ENCODE results near the gene HS6ST2. TPM values are rescaled to one million over a fixed set of nuclear protein-coding genes. Genes with fewer than 3 reads are reported as not detected.

HS6ST2 gene
- polyA plus RNA-seq, 1 donor (not counting 4 experiments of a cell fraction or from before 2014, with no cell fraction given) = 0.43 TPM

- no peaks in the 10 kb centered on the region for H3K79me2 ChIP-seq (ENCODE audit: control insufficient read depth, insufficient read depth, low read length)
- FAIRE-seq (no peak), DNase-seq (ENCODE audit: low read depth, low spot score) (no peak)
Measured at GRCh38 chrX:132999209-132999608, 40.8 kb upstream of the HS6ST2 start.

GRCh38 chrX:132990835-132991234, 32.4 kb upstream of the HS6ST2 start:
- no peaks in the 10 kb centered on the region for H3K9me1 ChIP-seq (ENCODE audit: control insufficient read depth, extremely low read depth, insufficient read depth, low read length)
- no peak overlapping the region for H3K4me3 ChIP-seq (ENCODE audit: control insufficient read depth in 2 of 3, extremely low read depth in 1 of 3, insufficient read depth in 2 of 3, low read depth in 1 of 3, low read length in 3 of 3)
- TF ChIP-seq EZH2 (IDR thresholded peaks at IDR 0.05; ENCODE audit: low read length) = no peak
- no peak for TF ChIP-seq CTCF (optimal IDR thresholded peaks at IDR 0.05 in 1 of 3, IDR thresholded peaks at IDR 0.05 in 1 of 3, conservative IDR thresholded peaks at IDR 0.05 in 1 of 3; ENCODE audit: extremely low read depth in 1 of 3, insufficient read depth in 2 of 3, low read length in 3 of 3)
- H3K27me3 ChIP-seq (ENCODE audit: control insufficient read depth, extremely low read depth, insufficient read depth, low read length) = no peaks in the 10 kb centered on the region
- no peaks in the 10 kb centered on the region for H4K20me1 ChIP-seq (ENCODE audit: control insufficient read depth, extremely low read depth, insufficient read depth, low read length)
- no peaks in the 10 kb centered on the region for H3K9me3 ChIP-seq (ENCODE audit: control insufficient read depth, low read depth, low read length)
- DNase-seq (ENCODE audit: low read depth, low spot score) (no peak), FAIRE-seq (no peak)
- dilution Hi-C loops (cut with MboI; ENCODE audit: extremely low pct_ligation_motif_present, low sequenced_read_pairs) = no loop called here
- H2AFZ ChIP-seq (ENCODE audit: control insufficient read depth, low read length) = no peak overlapping the region
- no peaks in the 10 kb centered on the region for H3K4me1 ChIP-seq (ENCODE audit: control insufficient read depth, extremely low read depth, insufficient read depth, low read length)
- no peak overlapping the region for H3K4me2 ChIP-seq (ENCODE audit: control insufficient read depth, extremely low read depth, insufficient read depth, low read depth, low read length)
- no peak overlapping the region for H3K27ac ChIP-seq (ENCODE audit: control insufficient read depth, insufficient read depth, low read length)
- no peak overlapping the region for H3K9ac ChIP-seq (ENCODE audit: control insufficient read depth, extremely low read depth, insufficient read depth, low read length)
- no peaks in the 10 kb centered on the region for H3K79me2 ChIP-seq (ENCODE audit: control insufficient read depth, insufficient read depth, low read length)
- no peaks in the 10 kb centered on the region for H3K36me3 ChIP-seq (ENCODE audit: control insufficient read depth in 2 of 2, extremely low read depth in 1 of 2, insufficient read depth in 2 of 2, low read length in 2 of 2)

More at GRCh38 chrX:132999209-132999608, 40.8 kb upstream of the HS6ST2 start:
- dilution Hi-C loops (cut with MboI; ENCODE audit: extremely low pct_ligation_motif_present, low sequenced_read_pairs) = no loop called here
- H3K4me1 ChIP-seq (ENCODE audit: control insufficient read depth, extremely low read depth, insufficient read depth, low read length) = no peaks in the 10 kb centered on the region
- no peak overlapping the region for H3K4me3 ChIP-seq (ENCODE audit: control insufficient read depth in 2 of 3, extremely low read depth in 1 of 3, insufficient read depth in 2 of 3, low read depth in 1 of 3, low read length in 3 of 3)
- no peak overlapping the region for H3K9ac ChIP-seq (ENCODE audit: control insufficient read depth, extremely low read depth, insufficient read depth, low read length)
- H3K27me3 ChIP-seq (ENCODE audit: control insufficient read depth, extremely low read depth, insufficient read depth, low read length) = no peaks in the 10 kb centered on the region
- no peak overlapping the region for H3K27ac ChIP-seq (ENCODE audit: control insufficient read depth, insufficient read depth, low read length)
- no peak overlapping the region for H3K4me2 ChIP-seq (ENCODE audit: control insufficient read depth, extremely low read depth, insufficient read depth, low read depth, low read length)
- no peaks in the 10 kb centered on the region for H3K9me3 ChIP-seq (ENCODE audit: control insufficient read depth, low read depth, low read length)
- no peak overlapping the region for H2AFZ ChIP-seq (ENCODE audit: control insufficient read depth, low read length)
- TF ChIP-seq EZH2 (IDR thresholded peaks at IDR 0.05; ENCODE audit: low read length) = no peak
- no peak for TF ChIP-seq CTCF (optimal IDR thresholded peaks at IDR 0.05 in 1 of 3, IDR thresholded peaks at IDR 0.05 in 1 of 3, conservative IDR thresholded peaks at IDR 0.05 in 1 of 3; ENCODE audit: extremely low read depth in 1 of 3, insufficient read depth in 2 of 3, low read length in 3 of 3)
- H3K9me1 ChIP-seq (ENCODE audit: control insufficient read depth, extremely low read depth, insufficient read depth, low read length) = no peaks in the 10 kb centered on the region
- H4K20me1 ChIP-seq (ENCODE audit: control insufficient read depth, extremely low read depth, insufficient read depth, low read length) = no peaks in the 10 kb centered on the region
- H3K36me3 ChIP-seq (ENCODE audit: control insufficient read depth in 2 of 2, extremely low read depth in 1 of 2, insufficient read depth in 2 of 2, low read length in 2 of 2) = no peaks in the 10 kb centered on the region
